Measurements from ENCODE around the gene PARD6B. TPM values are rescaled to one million over a fixed set of nuclear protein-coding genes. Genes with fewer than 3 reads are reported as not detected.

PARD6B gene
- total RNA-seq, 1 donor from 2014 or later = 7.1 TPM

GRCh38 chr20:50804437-50805348, 73.3 kb downstream of the PARD6B start:
- Mint-ChIP-seq H3K27ac (ENCODE audit: unreplicated experiment) (no peak overlapping the region), H3K4me1 (ENCODE audit: unreplicated experiment) (no peaks in the 10 kb centered on the region), H3K4me3 (ENCODE audit: unreplicated experiment) (no peak overlapping the region), H3K9me3 (ENCODE audit: unreplicated experiment) (no peaks in the 10 kb centered on the region), H3K27me3 (ENCODE audit: unreplicated experiment) (peaks cover 2% of the 10 kb centered on the region), H3K36me3 (ENCODE audit: low read depth, unreplicated experiment) (no peaks in the 10 kb centered on the region)
- no peak for DNase-seq (ENCODE audit: low spot score)
- no peak for TF ChIP-seq CTCF (IDR thresholded peaks at IDR 0.05; ENCODE audit: unreplicated experiment)

GRCh38 chr20:50805349-50805684, 73.9 kb downstream of the PARD6B start:
- H3K36me3 Mint-ChIP-seq (ENCODE audit: low read depth, unreplicated experiment) = no peaks in the 10 kb centered on the region
- H3K27ac Mint-ChIP-seq (ENCODE audit: unreplicated experiment) = no peak overlapping the region
- TF ChIP-seq CTCF (IDR thresholded peaks at IDR 0.05; ENCODE audit: unreplicated experiment) = no peak
- no peaks in the 10 kb centered on the region for H3K4me1 Mint-ChIP-seq (ENCODE audit: unreplicated experiment)
- no peaks in the 10 kb centered on the region for H3K9me3 Mint-ChIP-seq (ENCODE audit: unreplicated experiment)
- no peak for DNase-seq (ENCODE audit: low spot score)
- peaks cover 2% of the 10 kb centered on the region for H3K27me3 Mint-ChIP-seq (ENCODE audit: unreplicated experiment)
- H3K4me3 Mint-ChIP-seq (ENCODE audit: unreplicated experiment) = no peak overlapping the region

- Mint-ChIP-seq H3K27me3 (ENCODE audit: unreplicated experiment) (no peaks in the 10 kb centered on the region), H3K4me3 (ENCODE audit: unreplicated experiment) (no peak overlapping the region), H3K27ac (ENCODE audit: unreplicated experiment) (no peak overlapping the region), H3K4me1 (ENCODE audit: unreplicated experiment) (no peaks in the 10 kb centered on the region), H3K9me3 (ENCODE audit: unreplicated experiment) (no peaks in the 10 kb centered on the region), H3K36me3 (ENCODE audit: low read depth, unreplicated experiment) (no peaks in the 10 kb centered on the region)
- no peak for DNase-seq (ENCODE audit: low spot score)
- TF ChIP-seq CTCF (IDR thresholded peaks at IDR 0.05; ENCODE audit: unreplicated experiment) = no peak
Observed at GRCh38 chr20:50806126-50806768, 74.9 kb downstream of the PARD6B start.

Other genes starting within 250 kb of the PARD6B start
- 46.0 TPM for gene PTPN1, start 221.2 kb upstream of the PARD6B start, total RNA-seq (ENCODE audit: unreplicated experiment)
- 11.2 TPM for gene RIPOR3, start 40.0 kb upstream of the PARD6B start, total RNA-seq (ENCODE audit: unreplicated experiment)
- 7.6 TPM for gene BCAS4, start 63.5 kb downstream of the PARD6B start, total RNA-seq (ENCODE audit: unreplicated experiment)
- 92.7 TPM for gene ADNP, start 199.9 kb downstream of the PARD6B start, total RNA-seq (ENCODE audit: unreplicated experiment)
- 40.0 TPM for gene DPM1, start 227.0 kb downstream of the PARD6B start, total RNA-seq (ENCODE audit: unreplicated experiment)
- gene MOCS3, start 227.2 kb downstream of the PARD6B start, total RNA-seq (ENCODE audit: unreplicated experiment) = 6.3 TPM

Measured in endothelial cell (in vitro differentiated cells).